Measurements from ENCODE around the gene YTHDC1.

- no peak for TF ChIP-seq EZH2phosphoT487 (IDR thresholded peaks at IDR 0.05; ENCODE audit: low read length)
- no peak for TF ChIP-seq CTCF (IDR thresholded peaks at IDR 0.05; ENCODE audit: low read length)
Observed at GRCh38 chr4:68391436-68391835, 41.5 kb upstream of the YTHDC1 start.

Data from MM.1S (cell line).